PFSK-1 (cell line): ENCODE results near the gene ARHGEF3.

ENCODE experiments used
- FOXP2 ChIP-seq: optimal IDR thresholded peaks from 2 replicates; pipeline ENCODE3; 2011; ENCODE audit warnings: borderline replicate concordance, control low read depth, inconsistent platforms; ENCODE audit not compliant: insufficient read depth; ENCODE audit errors: extremely low read length, extremely low read depth
- POLR2AphosphoS5 ChIP-seq: IDR thresholded peaks from 2 replicates; pipeline ENCODE4 v1.6.1; 2012; ENCODE audit warnings: low read depth, mild to moderate bottlenecking, control low read depth, low read length, moderate library complexity
- SIN3A ChIP-seq: IDR thresholded peaks from 2 replicates; pipeline ENCODE4 v1.6.1; 2012; ENCODE audit warnings: mild to moderate bottlenecking, low read length, moderate library complexity, borderline replicate concordance; ENCODE audit not compliant: insufficient read depth
- TAF1 ChIP-seq: IDR thresholded peaks from 2 replicates; pipeline ENCODE4 v1.6.1; 2012; ENCODE audit warnings: low read length, control low read depth, borderline replicate concordance; ENCODE audit not compliant: insufficient read depth
- TF ChIP-seq, protein P1 (sequence below), 2 experiments: IDR thresholded peaks; 2 replicates each; pipeline versions ENCODE4 v1.6.1 to v1.8.0; 2011 to 2012; ENCODE audit warnings: low read depth in 2 of 2, low read length in 2 of 2, control low read depth in 1 of 2, inconsistent platforms in 1 of 2, mild to moderate bottlenecking in 1 of 2, moderate library complexity in 1 of 2; ENCODE audit not compliant: insufficient read depth in 1 of 2

The ARHGEF3 gene

DNA sequence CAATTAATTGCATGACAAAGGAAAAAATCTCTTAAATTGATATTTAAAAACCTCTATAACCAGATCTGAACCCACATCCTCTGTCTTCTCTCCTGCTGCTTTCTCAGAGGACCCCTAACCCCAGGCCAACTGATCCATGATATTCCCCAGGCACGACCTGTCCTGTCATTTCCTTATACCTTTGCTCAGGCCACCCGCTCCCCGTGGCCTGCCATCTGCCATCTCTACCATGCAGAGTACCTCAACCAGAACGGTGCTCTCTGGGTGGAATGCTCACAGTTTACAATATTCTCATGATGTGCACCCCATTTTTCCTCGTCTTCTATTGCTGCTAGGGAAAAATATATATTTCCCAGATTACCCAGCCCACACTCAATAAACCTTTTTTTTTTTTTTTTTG lies 57.7 kb downstream of the ARHGEF3 start:
- TF ChIP-seq TAF1 (no peak), FOXP2 (no peak), POLR2AphosphoS5 (no peak), SIN3A (no peak)
- TF ChIP-seq, protein P1, sequence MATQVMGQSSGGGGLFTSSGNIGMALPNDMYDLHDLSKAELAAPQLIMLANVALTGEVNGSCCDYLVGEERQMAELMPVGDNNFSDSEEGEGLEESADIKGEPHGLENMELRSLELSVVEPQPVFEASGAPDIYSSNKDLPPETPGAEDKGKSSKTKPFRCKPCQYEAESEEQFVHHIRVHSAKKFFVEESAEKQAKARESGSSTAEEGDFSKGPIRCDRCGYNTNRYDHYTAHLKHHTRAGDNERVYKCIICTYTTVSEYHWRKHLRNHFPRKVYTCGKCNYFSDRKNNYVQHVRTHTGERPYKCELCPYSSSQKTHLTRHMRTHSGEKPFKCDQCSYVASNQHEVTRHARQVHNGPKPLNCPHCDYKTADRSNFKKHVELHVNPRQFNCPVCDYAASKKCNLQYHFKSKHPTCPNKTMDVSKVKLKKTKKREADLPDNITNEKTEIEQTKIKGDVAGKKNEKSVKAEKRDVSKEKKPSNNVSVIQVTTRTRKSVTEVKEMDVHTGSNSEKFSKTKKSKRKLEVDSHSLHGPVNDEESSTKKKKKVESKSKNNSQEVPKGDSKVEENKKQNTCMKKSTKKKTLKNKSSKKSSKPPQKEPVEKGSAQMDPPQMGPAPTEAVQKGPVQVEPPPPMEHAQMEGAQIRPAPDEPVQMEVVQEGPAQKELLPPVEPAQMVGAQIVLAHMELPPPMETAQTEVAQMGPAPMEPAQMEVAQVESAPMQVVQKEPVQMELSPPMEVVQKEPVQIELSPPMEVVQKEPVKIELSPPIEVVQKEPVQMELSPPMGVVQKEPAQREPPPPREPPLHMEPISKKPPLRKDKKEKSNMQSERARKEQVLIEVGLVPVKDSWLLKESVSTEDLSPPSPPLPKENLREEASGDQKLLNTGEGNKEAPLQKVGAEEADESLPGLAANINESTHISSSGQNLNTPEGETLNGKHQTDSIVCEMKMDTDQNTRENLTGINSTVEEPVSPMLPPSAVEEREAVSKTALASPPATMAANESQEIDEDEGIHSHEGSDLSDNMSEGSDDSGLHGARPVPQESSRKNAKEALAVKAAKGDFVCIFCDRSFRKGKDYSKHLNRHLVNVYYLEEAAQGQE (IDR thresholded peaks at IDR 0.05; ENCODE audit: insufficient read depth in 1 of 2, low read depth in 2 of 2, low read length in 2 of 2), result no peak

- no peak for TF ChIP-seq POLR2AphosphoS5
- no peak for TF ChIP-seq SIN3A
- no peak for TF ChIP-seq TAF1
- no peak for TF ChIP-seq FOXP2
- TF ChIP-seq, protein P1 (IDR thresholded peaks at IDR 0.05; ENCODE audit: insufficient read depth in 1 of 2, low read depth in 2 of 2, low read length in 2 of 2), result no peak
These were observed 58.9 kb downstream of the ARHGEF3 start for GRCh38 chr3:56742887-56743286.

DNA sequence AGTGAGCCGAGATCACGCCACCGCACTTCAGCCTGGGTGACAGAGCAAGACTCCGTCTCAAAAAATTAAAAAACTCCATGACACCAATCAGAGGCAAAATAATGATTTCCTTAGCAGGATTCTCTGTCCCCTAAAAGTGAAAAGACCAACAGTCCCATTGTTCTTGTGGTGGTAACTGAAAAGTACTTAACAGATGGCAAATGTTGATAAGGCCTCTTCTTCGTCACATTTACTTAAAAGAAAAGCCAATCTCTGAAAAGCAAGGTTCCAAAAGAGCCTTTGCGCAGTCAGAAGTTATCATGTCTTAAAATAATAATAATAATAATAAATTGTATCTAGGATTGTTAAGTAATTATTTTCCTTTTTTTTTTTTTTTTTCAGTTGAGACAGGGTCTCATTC lies 62.7 kb downstream of the ARHGEF3 start:
- TF ChIP-seq SIN3A, result no peak
- no peak for TF ChIP-seq TAF1
- TF ChIP-seq, protein P1 (IDR thresholded peaks at IDR 0.05; ENCODE audit: insufficient read depth in 1 of 2, low read depth in 2 of 2, low read length in 2 of 2), result no peak
- TF ChIP-seq FOXP2, result no peak
- no peak for TF ChIP-seq POLR2AphosphoS5

- no peak for TF ChIP-seq SIN3A
- TF ChIP-seq POLR2AphosphoS5, result no peak
- no peak for TF ChIP-seq FOXP2
- no peak for TF ChIP-seq TAF1
- TF ChIP-seq, protein P1 (IDR thresholded peaks at IDR 0.05; ENCODE audit: insufficient read depth in 1 of 2, low read depth in 2 of 2, low read length in 2 of 2), result no peak
These were observed 64.7 kb downstream of the ARHGEF3 start for GRCh38 chr3:56737006-56737405.

GRCh38 chr3:56732109-56732508 lies 69.6 kb downstream of the ARHGEF3 start:
- TF ChIP-seq, protein P1 (IDR thresholded peaks at IDR 0.05; ENCODE audit: insufficient read depth in 1 of 2, low read depth in 2 of 2, low read length in 2 of 2), result no peak
- TF ChIP-seq TAF1, result no peak
- TF ChIP-seq FOXP2, result no peak
- TF ChIP-seq SIN3A, result no peak
- TF ChIP-seq POLR2AphosphoS5, result no peak
